ENCODE measurements around the gene CCL18. TPM values are rescaled to one million over a fixed set of nuclear protein-coding genes. Genes with fewer than 3 reads are reported as not detected.

The CCL18 gene
- total RNA-seq, 1 donor from 2014 or later = not detected

GRCh38 chr17:36055171-36055570 is 8.9 kb upstream of the CCL18 start:
- no peak overlapping the region for H3K27ac Mint-ChIP-seq
- peaks cover under 1% of the 10 kb centered on the region for H3K9me3 Mint-ChIP-seq
- no peaks in the 10 kb centered on the region for H3K4me1 Mint-ChIP-seq (ENCODE audit: low read depth)
- intact Hi-C loops (cut with micrococcal nuclease) = no loop called here
- H3K4me3 Mint-ChIP-seq (ENCODE audit: low read depth) = no peak overlapping the region
- H3K36me3 Mint-ChIP-seq (ENCODE audit: low read depth) = no peaks in the 10 kb centered on the region
- no peak for DNase-seq (ENCODE audit: low spot score)
- peaks cover 16% of the 10 kb centered on the region for H3K27me3 Mint-ChIP-seq (ENCODE audit: low read depth)

GRCh38 chr17:36055921-36056520 is 8.1 kb upstream of the CCL18 start:
- H3K27me3 Mint-ChIP-seq (ENCODE audit: low read depth) = peaks cover 17% of the 10 kb centered on the region
- no peak overlapping the region for H3K4me3 Mint-ChIP-seq (ENCODE audit: low read depth)
- H3K9me3 Mint-ChIP-seq = no peaks in the 10 kb centered on the region
- H3K36me3 Mint-ChIP-seq (ENCODE audit: low read depth) = no peaks in the 10 kb centered on the region
- DNase-seq (ENCODE audit: low spot score) = no peak
- H3K27ac Mint-ChIP-seq = no peak overlapping the region
- intact Hi-C loops (cut with micrococcal nuclease) = no loop called here
- no peaks in the 10 kb centered on the region for H3K4me1 Mint-ChIP-seq (ENCODE audit: low read depth)

GRCh38 chr17:36057911-36058310 is 6.2 kb upstream of the CCL18 start:
- Mint-ChIP-seq H3K4me1 (ENCODE audit: low read depth) (no peaks in the 10 kb centered on the region), H3K27ac (no peak overlapping the region), H3K36me3 (ENCODE audit: low read depth) (no peaks in the 10 kb centered on the region), H3K27me3 (ENCODE audit: low read depth) (peaks cover 13% of the 10 kb centered on the region), H3K9me3 (no peaks in the 10 kb centered on the region), H3K4me3 (ENCODE audit: low read depth) (no peak overlapping the region)
- DNase-seq (ENCODE audit: low spot score) = no peak
- intact Hi-C loops (cut with micrococcal nuclease) = no loop called here

GRCh38 chr17:36059406-36059805 is 4.7 kb upstream of the CCL18 start:
- intact Hi-C loops (cut with micrococcal nuclease) = no loop called here
- H3K27ac Mint-ChIP-seq = no peak overlapping the region
- H3K9me3 Mint-ChIP-seq = no peaks in the 10 kb centered on the region
- H3K4me3 Mint-ChIP-seq (ENCODE audit: low read depth) = no peak overlapping the region
- H3K27me3 Mint-ChIP-seq (ENCODE audit: low read depth) = peaks cover 22% of the 10 kb centered on the region
- no peak for DNase-seq (ENCODE audit: low spot score)
- H3K36me3 Mint-ChIP-seq (ENCODE audit: low read depth) = no peaks in the 10 kb centered on the region
- no peaks in the 10 kb centered on the region for H3K4me1 Mint-ChIP-seq (ENCODE audit: low read depth)

- Mint-ChIP-seq H3K36me3 (ENCODE audit: low read depth) (no peaks in the 10 kb centered on the region), H3K4me3 (ENCODE audit: low read depth) (no peak overlapping the region), H3K27me3 (ENCODE audit: low read depth) (peaks cover 27% of the 10 kb centered on the region), H3K4me1 (ENCODE audit: low read depth) (no peaks in the 10 kb centered on the region), H3K27ac (no peak overlapping the region), H3K9me3 (no peaks in the 10 kb centered on the region)
- intact Hi-C loops (cut with micrococcal nuclease) = no loop called here
- DNase-seq (ENCODE audit: low spot score) = no peak
These were observed 3.3 kb upstream of the CCL18 start for GRCh38 chr17:36060816-36061215.

GRCh38 chr17:36066365-36066985 is 2.4 kb downstream of the CCL18 start:
- Mint-ChIP-seq H3K4me1 (ENCODE audit: low read depth) (no peaks in the 10 kb centered on the region), H3K36me3 (ENCODE audit: low read depth) (no peaks in the 10 kb centered on the region), H3K9me3 (no peaks in the 10 kb centered on the region), H3K4me3 (ENCODE audit: low read depth) (no peak overlapping the region), H3K27me3 (ENCODE audit: low read depth) (peaks cover 42% of the 10 kb centered on the region), H3K27ac (no peak overlapping the region)
- intact Hi-C loops (cut with micrococcal nuclease) = no loop called here
- DNase-seq (ENCODE audit: low spot score) = no peak

GRCh38 chr17:36068524-36068923 is 4.5 kb downstream of the CCL18 start:
- Mint-ChIP-seq H3K36me3 (ENCODE audit: low read depth) (no peaks in the 10 kb centered on the region), H3K27ac (no peak overlapping the region), H3K9me3 (no peaks in the 10 kb centered on the region), H3K27me3 (ENCODE audit: low read depth) (peaks cover 42% of the 10 kb centered on the region), H3K4me3 (ENCODE audit: low read depth) (no peak overlapping the region), H3K4me1 (ENCODE audit: low read depth) (peaks cover 7% of the 10 kb centered on the region)
- no peak for DNase-seq (ENCODE audit: low spot score)
- intact Hi-C loops (cut with micrococcal nuclease) = no loop called here

GRCh38 chr17:36069136-36069535 is 5.1 kb downstream of the CCL18 start:
- H3K36me3 Mint-ChIP-seq (ENCODE audit: low read depth) = no peaks in the 10 kb centered on the region
- intact Hi-C loops (cut with micrococcal nuclease) = no loop called here
- DNase-seq (ENCODE audit: low spot score) = no peak
- no peaks in the 10 kb centered on the region for H3K9me3 Mint-ChIP-seq
- H3K27me3 Mint-ChIP-seq (ENCODE audit: low read depth) = peaks cover 39% of the 10 kb centered on the region
- H3K4me3 Mint-ChIP-seq (ENCODE audit: low read depth) = no peak overlapping the region
- peaks cover 8% of the 10 kb centered on the region for H3K4me1 Mint-ChIP-seq (ENCODE audit: low read depth)
- H3K27ac Mint-ChIP-seq = no peak overlapping the region

GRCh38 chr17:36070427-36070826 is 6.4 kb downstream of the CCL18 start:
- no peak for DNase-seq (ENCODE audit: low spot score)
- H3K36me3 Mint-ChIP-seq (ENCODE audit: low read depth) = no peaks in the 10 kb centered on the region
- H3K9me3 Mint-ChIP-seq = no peaks in the 10 kb centered on the region
- intact Hi-C loops (cut with micrococcal nuclease) = loop anchor here (5.0 kb wide), 1 partner anchor 77 kb away; no protein-coding TSS in a partner anchor
- H3K4me3 Mint-ChIP-seq (ENCODE audit: low read depth) = no peak overlapping the region
- no peak overlapping the region for H3K27ac Mint-ChIP-seq
- peaks cover 12% of the 10 kb centered on the region for H3K4me1 Mint-ChIP-seq (ENCODE audit: low read depth)
- peaks cover 34% of the 10 kb centered on the region for H3K27me3 Mint-ChIP-seq (ENCODE audit: low read depth)

GRCh38 chr17:36071751-36072150 is 7.7 kb downstream of the CCL18 start:
- Mint-ChIP-seq H3K9me3 (no peaks in the 10 kb centered on the region), H3K4me1 (ENCODE audit: low read depth) (peaks cover 12% of the 10 kb centered on the region), H3K36me3 (ENCODE audit: low read depth) (no peaks in the 10 kb centered on the region), H3K27me3 (ENCODE audit: low read depth) (peaks cover 33% of the 10 kb centered on the region), H3K27ac (no peak overlapping the region), H3K4me3 (ENCODE audit: low read depth) (no peak overlapping the region)
- no peak for DNase-seq (ENCODE audit: low spot score)
- intact Hi-C loops (cut with micrococcal nuclease) = loop anchor here (1.0 to 5.0 kb wide), 3 partner anchors 47 to 102 kb away; no protein-coding TSS in a partner anchor

- Mint-ChIP-seq H3K27ac (no peak overlapping the region), H3K9me3 (no peaks in the 10 kb centered on the region), H3K4me1 (ENCODE audit: low read depth) (peaks cover 12% of the 10 kb centered on the region), H3K4me3 (ENCODE audit: low read depth) (no peak overlapping the region), H3K27me3 (ENCODE audit: low read depth) (peaks cover 38% of the 10 kb centered on the region), H3K36me3 (ENCODE audit: low read depth) (no peaks in the 10 kb centered on the region)
- intact Hi-C loops (cut with micrococcal nuclease) = loop anchor here (1.0 to 5.0 kb wide), 3 partner anchors 46 to 103 kb away; no protein-coding TSS in a partner anchor
- DNase-seq (ENCODE audit: low spot score) = peak; percentile 44
These were observed 8.5 kb downstream of the CCL18 start for GRCh38 chr17:36072431-36073121.

GRCh38 chr17:36074365-36074764 is 10.3 kb downstream of the CCL18 start:
- no peak for DNase-seq (ENCODE audit: low spot score)
- Mint-ChIP-seq H3K36me3 (ENCODE audit: low read depth) (no peaks in the 10 kb centered on the region), H3K27ac (no peak overlapping the region), H3K4me1 (ENCODE audit: low read depth) (peaks cover 12% of the 10 kb centered on the region), H3K4me3 (ENCODE audit: low read depth) (no peak overlapping the region), H3K27me3 (ENCODE audit: low read depth) (peaks cover 37% of the 10 kb centered on the region), H3K9me3 (no peaks in the 10 kb centered on the region)
- intact Hi-C loops (cut with micrococcal nuclease) = loop anchor here (1.0 to 5.0 kb wide), 2 partner anchors 16 to 73 kb away; partner anchors contain the start of gene CCL3
